ENCODE measurements around the gene MANEA. TPM values are rescaled to one million over a fixed set of nuclear protein-coding genes. Genes with fewer than 3 reads are reported as not detected.

The MANEA gene, protein sequence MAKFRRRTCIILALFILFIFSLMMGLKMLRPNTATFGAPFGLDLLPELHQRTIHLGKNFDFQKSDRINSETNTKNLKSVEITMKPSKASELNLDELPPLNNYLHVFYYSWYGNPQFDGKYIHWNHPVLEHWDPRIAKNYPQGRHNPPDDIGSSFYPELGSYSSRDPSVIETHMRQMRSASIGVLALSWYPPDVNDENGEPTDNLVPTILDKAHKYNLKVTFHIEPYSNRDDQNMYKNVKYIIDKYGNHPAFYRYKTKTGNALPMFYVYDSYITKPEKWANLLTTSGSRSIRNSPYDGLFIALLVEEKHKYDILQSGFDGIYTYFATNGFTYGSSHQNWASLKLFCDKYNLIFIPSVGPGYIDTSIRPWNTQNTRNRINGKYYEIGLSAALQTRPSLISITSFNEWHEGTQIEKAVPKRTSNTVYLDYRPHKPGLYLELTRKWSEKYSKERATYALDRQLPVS
- total RNA-seq, result 10 to 100 TPM; 12.5 to 32.7 (median 22.1) TPM
- long read RNA-seq, full-length matches to known transcripts, result 2 of 3 reads
- long read RNA-seq, partial matches to known transcripts, result 0 of 3 reads
- long read RNA-seq, other reads (novel, unspliced or antisense), result 1 of 3 reads

DNA sequence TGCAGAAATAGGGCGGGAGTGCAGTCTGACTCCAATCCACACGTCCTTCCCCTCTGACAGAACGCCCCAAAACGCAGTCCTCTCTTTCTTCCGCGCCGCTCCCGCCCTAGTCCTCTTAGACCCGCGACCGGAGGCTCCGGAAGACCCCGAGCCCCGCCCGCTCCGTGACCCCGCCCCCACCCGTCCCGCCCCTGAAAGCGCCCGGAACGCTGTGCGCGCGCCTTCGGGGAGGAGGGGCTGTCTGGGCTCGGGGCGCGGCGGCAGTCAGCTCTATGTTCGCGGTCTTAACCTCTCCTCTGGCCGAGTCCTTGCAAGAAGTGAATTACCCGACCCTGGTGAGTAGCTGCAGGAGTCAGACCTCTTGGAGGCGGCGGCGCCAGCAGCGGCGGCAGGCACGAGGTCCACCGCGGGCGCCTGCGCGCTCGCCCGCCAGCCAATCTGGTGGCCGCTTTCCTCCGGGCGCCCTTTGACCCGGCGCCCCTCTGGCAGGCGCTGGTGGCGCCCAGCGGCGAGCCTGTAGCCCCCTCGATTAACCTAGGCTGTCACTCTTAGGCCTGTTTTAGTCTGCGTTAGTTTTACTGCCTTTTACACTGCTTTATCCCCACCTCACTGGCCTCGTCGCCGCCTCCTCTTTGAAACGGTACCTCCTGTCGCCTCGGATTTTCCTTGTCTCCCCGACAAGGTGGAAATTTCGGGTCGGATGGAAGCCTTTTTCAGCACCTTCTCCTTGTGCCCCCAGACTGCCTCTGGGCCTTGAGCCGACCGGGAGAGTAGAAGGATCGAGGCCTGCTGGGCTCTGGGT is at the start of gene MANEA:
Gene MANEA, plus strand, starts transcription at position 232 of the 802 bp plus-strand sequence. CDS start 8,905 bp downstream, outside the sequence.
- WGBS (ENCODE audit: insufficient coverage, low coverage, low lambda C conversion rate, missing lambda C conversion rate), result under 1% methylated on average over 20 of the region's 70 CpGs
- no peaks in the 10 kb centered on the region for H3K9me3 ChIP-seq
- intact Hi-C loops (cut with DNase I), result no loop called here
- DNase-seq (peak; percentile 80 to 91 (median 87)), ATAC-seq (peak; percentile 87 to 95 (median 89))
- H3K4me3 ChIP-seq, result peak within 1 kb of the TSS; percentile 65 to 75 (median 70)
- TF ChIP-seq CTCF (IDR thresholded peaks at IDR 0.05), result no peak
- TF ChIP-seq POLR2A (IDR thresholded peaks at IDR 0.05), result peak; percentile 54
- peaks cover 0 to 16% (median 9%) of the 10 kb centered on the region in 4 donors for H3K4me1 ChIP-seq
- H3K27me3 ChIP-seq, result no peaks in the 10 kb centered on the region
- peak within 1 kb of the TSS; percentile 82 to 93 (median 90) for H3K27ac ChIP-seq
- no peaks in the 10 kb centered on the region for H3K36me3 ChIP-seq

GRCh38 chr6:95529762-95530161 is 47.6 kb upstream of the MANEA start:
- Histone ChIP-seq H3K9me3 (no peaks in the 10 kb centered on the region), H3K4me1 (peaks cover 0 to 3% (median 0%) of the 10 kb centered on the region in 4 donors), H3K27me3 (no peaks in the 10 kb centered on the region), H3K4me3 (no peak overlapping the region), H3K36me3 (no peaks in the 10 kb centered on the region), H3K27ac (no peak overlapping the region)
- ATAC-seq, result no peak
- intact Hi-C loops (cut with DNase I), result no loop called here
- DNase-seq, result no peak
- WGBS (ENCODE audit: insufficient coverage, low coverage, low lambda C conversion rate, missing lambda C conversion rate), result 73% methylated on average over 1 of the region's 1 CpG
- TF ChIP-seq POLR2A (IDR thresholded peaks at IDR 0.05) (no peak), CTCF (IDR thresholded peaks at IDR 0.05) (no peak)

DNA sequence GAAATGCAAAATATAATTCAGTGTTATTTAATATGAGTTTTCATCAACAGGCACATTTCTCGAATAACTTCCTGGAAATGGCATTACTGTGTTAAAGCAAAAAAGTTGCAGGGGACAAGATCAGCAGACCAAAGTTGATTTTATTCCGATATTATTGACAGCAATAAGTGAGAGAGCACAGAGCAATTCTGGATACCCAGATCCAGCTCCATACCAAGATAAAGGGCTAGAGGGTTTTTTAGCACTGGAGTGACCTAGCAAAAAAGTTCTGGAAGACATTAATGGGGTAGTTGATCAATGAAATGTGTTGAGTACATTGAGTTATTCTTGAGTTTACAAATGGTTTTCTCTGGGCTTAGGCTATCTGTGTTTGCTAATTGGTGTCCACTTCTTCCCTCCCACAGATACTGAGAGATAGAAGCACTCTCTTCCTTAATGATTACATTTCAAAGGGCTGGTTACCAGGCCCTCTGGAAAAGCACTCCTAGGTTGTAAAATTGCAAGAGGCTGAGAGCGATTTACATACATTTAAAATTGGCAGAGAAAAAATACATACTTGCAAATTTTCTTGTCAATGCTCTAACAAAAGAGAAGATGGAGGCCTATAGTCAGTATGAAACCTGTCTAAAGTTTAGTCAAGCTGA is 47.0 kb upstream of the MANEA start:
- 35% methylated on average over 3 of the region's 3 CpGs for WGBS (ENCODE audit: insufficient coverage, low coverage, low lambda C conversion rate, missing lambda C conversion rate)
- H3K36me3 ChIP-seq, result no peaks in the 10 kb centered on the region
- ATAC-seq (no peak), DNase-seq (no peak)
- no peaks in the 10 kb centered on the region for H3K9me3 ChIP-seq
- TF ChIP-seq CTCF (IDR thresholded peaks at IDR 0.05), result no peak
- TF ChIP-seq POLR2A (IDR thresholded peaks at IDR 0.05), result no peak
- no peak overlapping the region for H3K27ac ChIP-seq
- no peak overlapping the region for H3K4me3 ChIP-seq
- intact Hi-C loops (cut with DNase I), result no loop called here
- H3K27me3 ChIP-seq, result no peaks in the 10 kb centered on the region
- peaks cover 0 to 3% (median 0%) of the 10 kb centered on the region in 4 donors for H3K4me1 ChIP-seq

DNA sequence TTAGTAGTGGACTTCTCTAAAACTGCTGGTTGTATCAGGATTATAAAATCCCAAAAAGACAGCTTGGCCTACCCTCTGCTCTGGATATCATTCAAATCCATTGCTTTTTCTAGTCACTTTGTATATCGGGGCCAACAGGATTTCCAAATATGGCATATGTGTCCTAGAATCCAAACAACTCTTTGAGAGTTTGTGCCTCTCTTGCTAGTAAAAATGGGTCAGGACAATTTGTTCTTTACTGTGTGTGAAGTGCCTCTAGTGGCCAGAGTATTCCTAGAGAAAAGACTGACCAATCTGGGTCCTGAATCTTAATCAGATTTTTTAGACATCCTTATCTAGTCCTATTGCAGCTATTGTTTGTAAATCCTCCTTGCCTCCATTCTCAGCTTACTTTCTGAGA is 33.5 kb upstream of the MANEA start:
- H3K27ac ChIP-seq, result peak overlapping the region in 2 of 3 donors; percentile 55 to 76

More for the DNA sequence above, 33.5 kb upstream of the MANEA start:
- DNase-seq, result no peak
- Histone ChIP-seq H3K4me3 (no peak overlapping the region), H3K4me1 (peaks cover 0 to 29% (median 13%) of the 10 kb centered on the region in 4 donors), H3K9me3 (no peaks in the 10 kb centered on the region), H3K36me3 (no peaks in the 10 kb centered on the region), H3K27me3 (no peaks in the 10 kb centered on the region)
- WGBS (ENCODE audit: insufficient coverage, low coverage, low lambda C conversion rate, missing lambda C conversion rate), result 56% methylated on average over 1 of the region's 1 CpG
- ATAC-seq, result peak in 3 of 4 donors; percentile 56 to 81 (median 65)
- TF ChIP-seq CTCF (IDR thresholded peaks at IDR 0.05), result peak; percentile 6 to 40 (median 25)
- no peak for TF ChIP-seq POLR2A (IDR thresholded peaks at IDR 0.05)
- intact Hi-C loops (cut with DNase I), result no loop called here
